Left renal pelvis (tissue), 4 donors: ENCODE data around the gene FRRS1L. TPM values are rescaled to one million over a fixed set of nuclear protein-coding genes. Genes with fewer than 3 reads are reported as not detected.

Source experiments
- DNase-seq, 4 donors: peaks; one replicate each; pipeline ENCODE4 v3.0.0-alpha.2; 2013; ENCODE audit warnings: low read depth in 4 of 4, low spot score in 3 of 4
- polyA plus RNA-seq, 4 donors: library from polyadenylated mRNA; unstranded; fragments of 120-200 nt; gene quantifications; one replicate each; pipeline ENCODE4 v1.2.1, GENCODE V29; 2013; ENCODE audit not compliant: insufficient read length in 4 of 4

FRRS1L gene
- polyA plus RNA-seq, 4 donors, result 2.6 to 12.7 (median 4.0) TPM

DNA sequence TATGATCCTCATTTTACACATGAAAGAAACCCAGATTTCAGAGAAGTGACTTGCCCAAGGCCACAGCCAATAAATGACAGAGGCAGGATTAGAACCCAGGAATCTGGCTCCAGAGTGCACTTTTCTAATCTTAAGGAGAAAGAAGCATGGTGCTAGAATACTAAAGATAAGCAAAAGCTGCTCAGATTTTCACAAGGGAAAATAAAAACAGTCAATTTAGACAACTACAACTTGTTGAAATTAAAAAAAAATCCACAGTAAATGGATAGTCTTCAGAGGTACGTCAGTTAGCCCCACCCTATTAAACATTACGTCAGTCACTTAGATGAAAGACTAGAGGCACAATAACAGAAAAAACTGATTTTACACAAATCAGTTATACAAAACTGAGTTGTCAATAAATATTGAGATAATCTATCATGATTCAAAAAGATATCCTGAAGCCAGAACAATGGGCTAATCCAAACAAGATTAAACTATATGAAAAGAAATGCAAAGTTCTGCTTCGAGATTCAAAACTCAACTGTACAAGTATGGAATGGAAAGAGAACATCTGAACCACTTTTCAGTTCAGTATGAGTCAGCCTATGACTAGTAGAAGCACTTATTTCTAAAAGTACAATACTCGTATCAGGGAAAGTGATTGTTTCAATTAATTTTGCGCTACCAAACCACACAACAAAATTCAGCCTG is 56.6 kb downstream of the FRRS1L start:
- no peak for DNase-seq

DNA sequence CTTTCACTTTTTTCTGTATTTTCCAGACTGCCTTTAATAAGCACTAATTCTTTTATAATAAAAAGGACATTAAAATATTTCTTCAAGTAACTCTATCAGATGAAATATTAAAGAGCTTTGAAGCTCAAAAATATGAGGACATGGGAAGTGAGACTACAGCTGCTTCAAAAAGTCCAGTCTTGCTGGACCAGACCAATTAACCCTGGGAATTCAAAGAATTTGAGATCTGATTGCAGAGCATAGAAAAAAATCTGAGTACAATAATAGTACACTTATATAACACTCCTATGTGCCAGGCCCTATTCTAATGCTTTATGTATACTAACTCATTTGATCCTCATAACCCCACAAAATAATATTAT is 57.1 kb downstream of the FRRS1L start:
- DNase-seq, result no peak

DNA sequence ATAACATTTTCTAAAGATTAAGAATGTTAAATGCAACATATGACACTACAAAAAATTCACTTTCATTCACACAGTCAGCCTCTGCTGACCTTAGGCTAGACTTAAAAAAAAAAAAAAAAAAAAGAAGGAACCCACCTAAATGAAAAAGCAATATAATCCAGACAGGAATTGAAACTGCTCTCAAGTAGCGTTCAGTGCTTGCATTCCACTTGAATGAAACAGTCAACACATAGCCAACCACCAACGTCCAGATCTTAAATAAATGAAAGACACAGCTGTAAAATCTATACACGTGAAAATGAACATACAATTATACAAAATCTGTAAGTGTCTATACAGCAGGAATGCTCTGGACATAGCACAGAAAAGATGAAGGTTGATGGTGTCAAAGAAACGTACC is 58.7 kb downstream of the FRRS1L start:
- DNase-seq, result no peak

DNA sequence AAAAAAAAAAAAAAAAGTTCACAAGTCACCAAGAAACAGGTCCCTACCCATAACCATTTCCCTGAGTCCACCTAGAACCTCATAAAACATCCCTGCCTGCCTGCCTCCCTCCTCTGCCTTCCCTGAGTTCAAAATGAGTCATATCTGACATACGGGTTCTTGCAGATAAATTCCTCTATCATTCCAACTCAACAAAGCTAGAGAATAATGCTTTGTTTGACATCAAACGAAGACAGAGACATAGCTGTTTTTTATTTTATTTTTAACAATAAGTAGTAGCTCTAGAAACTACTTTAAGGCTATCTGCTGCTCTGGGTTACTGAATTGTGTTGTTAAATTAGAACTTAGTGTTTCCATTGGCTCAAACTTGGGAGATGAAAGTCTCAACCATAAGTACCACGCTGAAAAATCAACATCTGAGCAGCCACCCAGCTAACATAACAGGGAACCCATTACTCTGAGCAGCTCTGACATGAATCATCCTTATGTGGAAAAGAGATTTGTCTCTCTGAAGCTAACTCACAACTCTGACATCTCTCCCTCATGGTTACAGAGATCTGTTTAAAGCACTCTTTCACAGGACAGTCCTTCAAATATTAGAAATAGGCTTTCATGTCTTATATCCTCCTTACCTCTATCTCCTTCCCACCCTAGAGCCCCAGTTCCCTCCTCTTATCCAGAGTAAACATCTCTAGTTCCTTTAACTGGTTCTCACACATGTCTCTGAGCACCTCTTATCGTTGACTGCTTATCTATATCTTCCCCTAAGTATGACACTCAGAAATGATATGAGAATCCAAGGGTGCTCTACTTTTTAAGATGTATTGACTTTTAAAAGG is 59.4 kb downstream of the FRRS1L start:
- DNase-seq, result no peak

DNA sequence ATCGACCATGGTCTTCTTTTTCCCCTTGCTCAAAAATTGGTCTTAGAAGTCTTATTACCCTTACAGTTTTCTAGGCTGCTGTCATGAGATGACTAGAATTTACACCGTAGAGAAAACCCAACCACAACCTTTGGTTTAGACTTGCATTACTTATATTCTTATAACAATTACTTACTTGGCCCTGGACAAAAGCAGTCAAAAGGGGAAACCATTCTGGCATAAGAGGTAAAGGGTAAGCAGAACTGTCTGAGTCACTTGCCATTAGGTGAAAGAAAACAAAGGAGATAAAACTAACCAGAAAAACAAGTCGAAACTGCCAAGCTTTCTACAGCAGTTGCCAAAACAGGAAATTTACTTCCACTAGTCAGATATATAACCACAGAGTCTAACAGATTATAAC is 65.2 kb downstream of the FRRS1L start:
- DNase-seq, result no peak

DNA sequence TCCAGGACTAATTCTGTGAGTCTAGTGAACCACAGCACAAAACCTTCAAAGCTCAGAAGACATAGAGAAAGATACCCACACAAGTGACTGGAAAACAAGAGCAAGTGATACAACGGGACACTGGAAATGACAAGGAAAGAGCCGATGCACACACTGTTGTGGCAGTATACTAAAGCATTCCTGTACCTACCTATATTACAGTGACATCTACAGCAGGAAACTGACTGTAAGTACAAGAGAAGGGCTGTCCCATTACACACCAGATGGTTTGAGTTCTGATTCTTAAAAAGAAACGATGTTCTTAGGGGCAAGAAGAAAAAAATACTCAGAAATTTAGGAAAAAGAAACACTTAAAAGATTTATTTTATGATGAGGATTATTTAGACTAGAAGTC is 65.8 kb downstream of the FRRS1L start:
- no peak for DNase-seq

DNA sequence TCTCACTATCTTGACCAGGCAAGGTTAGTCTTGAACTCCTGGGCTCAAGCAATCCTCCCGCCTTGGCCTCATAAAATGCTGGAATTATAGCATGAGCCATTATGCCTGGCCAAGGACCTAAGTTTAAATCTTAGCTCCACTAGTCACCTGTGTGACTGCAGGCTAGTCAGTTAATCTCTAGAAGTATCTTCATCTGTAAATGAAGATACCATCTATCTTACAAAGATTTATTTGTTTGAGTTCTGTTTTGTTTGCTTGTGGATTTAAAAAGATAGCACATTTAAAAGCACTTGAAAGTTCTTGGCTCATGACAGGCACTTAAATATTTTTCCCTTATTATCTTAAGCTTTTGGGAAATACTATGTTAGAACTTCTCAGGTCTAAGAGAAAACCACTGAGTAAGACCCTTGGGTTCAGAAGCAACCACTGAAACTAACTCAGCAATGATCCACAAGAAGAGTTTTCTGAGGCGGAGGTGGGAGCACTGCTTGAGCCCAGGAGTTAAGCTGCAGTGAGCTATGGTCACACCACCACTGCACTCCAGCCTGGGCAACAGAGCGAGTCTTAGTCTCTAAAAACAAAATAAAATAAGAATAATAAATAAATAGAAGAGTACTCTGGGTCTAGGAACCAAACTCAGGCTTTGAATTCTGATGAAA is 66.4 kb downstream of the FRRS1L start:
- no peak for DNase-seq

DNA sequence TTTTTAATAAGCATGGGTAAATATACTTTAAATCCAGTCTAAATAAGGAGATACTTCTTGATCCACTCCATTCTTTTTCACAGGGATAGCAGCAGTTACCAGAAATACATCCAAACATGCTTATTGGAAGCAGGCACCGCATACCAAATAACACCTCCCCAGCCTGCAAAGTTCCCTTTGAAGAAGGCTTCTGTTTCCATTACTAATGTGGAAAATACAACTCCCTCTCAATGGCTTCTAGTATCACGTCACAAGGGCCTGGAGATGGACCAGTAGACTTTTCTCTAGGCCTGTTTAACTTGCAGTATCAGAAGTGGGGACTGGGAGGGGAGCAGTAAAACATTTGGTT is 68.1 kb downstream of the FRRS1L start:
- DNase-seq, result no peak

DNA sequence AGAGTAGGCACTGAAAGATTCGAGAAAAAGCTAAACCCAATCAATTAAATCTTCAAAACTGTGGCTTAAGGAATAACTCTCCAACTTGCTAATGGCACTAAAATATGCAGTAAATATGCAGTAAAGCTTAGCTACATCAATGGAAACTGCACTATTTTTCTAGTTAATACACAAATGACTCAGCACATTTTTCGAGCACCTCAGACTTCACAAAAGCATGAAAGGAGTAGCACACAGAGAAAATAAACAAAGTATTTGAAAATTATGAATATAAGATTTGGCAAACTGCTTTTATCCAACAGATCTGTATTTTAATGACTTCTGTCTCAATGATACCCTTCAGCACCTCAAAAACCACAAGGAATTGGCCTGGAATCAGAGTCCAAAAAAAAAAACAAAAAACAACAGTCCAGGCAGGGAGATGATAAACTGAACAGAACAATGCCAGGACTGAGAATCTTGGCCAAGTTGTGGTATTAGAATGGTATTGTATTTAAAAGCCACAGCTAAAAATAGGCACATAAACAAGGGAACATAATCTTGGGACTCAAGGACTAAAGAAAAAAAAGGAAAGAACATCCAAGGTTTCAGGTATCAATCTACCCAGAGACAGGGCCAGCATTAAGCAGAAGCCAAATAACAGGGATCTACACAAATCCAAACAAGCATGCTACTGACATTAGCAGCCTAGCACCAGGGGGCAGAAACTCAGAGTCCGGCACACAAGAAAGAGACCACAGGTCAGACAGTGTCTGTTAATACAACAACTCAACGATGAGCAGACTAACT is 68.7 kb downstream of the FRRS1L start:
- no peak for DNase-seq

DNA sequence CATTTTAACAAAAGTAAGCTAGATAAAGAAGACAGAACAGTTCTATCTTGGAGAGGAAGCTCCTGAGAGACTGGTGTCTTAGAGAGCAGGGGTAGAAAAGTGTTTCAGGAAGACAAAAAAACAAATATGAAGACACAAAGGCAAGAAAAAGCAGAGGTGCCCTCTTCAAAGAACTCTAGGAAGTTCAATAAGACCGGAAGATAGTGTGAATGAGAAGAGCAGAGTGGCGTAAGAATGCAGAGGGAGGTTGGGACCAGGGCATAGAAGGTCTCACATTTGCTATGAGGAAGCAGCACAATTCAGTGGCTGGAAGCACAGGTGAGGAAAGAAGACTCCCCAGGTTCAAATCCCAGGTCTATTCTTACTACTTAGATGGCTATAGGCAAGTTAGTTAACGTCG is 69.9 kb downstream of the FRRS1L start:
- no peak for DNase-seq

DNA sequence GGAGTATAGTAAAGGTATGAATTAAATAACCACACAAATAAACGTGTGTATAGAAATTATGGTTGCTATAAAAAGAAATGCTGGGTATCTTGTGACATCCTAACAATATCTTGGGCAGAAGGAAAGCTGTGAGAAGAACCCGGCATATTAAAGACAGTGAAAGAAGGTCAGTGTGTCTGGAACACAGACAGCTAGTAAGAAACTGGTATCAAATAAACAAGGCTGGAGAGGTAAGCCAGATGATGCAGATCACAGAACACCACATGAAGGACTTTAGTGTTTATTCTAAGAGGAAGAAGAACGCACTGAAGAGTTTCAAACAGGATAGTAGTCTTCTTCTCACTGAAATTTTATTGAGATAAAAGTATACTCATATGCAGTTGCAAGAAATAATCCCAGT is 71.7 kb downstream of the FRRS1L start:
- DNase-seq, result no peak

DNA sequence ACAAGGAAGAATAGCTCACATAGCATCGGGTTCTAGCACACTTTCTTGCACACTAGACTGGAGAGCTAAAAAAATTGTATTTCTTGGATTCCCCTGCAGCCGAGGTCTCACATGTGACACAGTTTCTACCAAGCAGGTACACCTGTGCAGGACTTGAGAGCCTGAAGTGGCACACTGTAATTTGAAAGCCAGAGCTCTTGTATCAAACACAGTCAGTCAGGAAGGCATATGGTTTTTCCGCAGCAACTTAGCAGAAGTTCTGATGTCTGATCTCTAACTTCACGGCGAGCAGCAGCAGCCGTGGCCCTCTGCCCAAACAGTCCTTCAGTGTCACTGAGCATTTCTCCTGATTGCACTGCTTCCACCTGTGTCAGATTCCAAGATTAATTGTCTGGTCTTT is 72.8 kb downstream of the FRRS1L start:
- no peak for DNase-seq

DNA sequence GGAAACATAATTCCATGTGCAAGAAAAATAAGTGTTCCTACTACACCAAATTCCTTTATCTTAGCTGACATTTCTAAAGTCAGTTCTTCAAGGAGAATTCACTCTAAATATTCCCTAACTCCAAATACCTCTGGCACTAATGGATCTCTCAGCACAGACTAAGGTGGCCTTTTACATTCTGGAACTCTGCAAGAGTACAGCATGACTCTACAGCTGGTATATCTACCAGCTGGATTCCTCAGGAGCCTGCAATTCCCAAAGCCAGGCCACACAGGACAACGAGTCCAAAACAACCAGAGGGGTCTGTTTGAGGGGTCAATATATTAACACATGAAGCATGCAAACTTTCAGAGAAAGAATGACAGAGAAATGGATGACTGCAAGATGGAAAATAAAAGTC is 74.5 kb downstream of the FRRS1L start:
- no peak for DNase-seq

DNA sequence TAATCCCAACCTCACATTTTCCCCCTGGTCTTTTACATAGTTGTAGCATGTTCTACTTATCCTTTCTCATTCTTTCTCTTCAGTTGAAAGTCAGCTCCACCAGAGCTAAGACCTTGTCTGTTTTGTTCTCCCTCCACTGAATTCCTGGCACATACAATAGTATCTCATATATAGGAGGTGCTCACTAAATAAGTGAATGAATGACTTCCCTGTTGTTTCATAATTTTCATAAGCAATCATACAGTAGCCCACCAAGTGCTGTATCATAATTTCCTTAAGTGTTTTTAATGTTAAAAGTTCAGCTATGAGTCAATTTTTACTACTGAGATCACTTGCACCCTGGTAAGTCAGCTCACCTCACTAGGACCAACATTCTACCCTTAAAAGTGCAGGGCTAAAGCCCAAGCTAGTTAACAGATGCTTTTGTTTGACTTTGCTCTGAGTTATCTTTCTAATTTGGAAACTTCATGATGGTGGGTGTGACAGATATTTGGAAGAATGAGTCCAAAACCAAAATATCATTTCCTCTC is 74.9 kb downstream of the FRRS1L start:
- no peak for DNase-seq

DNA sequence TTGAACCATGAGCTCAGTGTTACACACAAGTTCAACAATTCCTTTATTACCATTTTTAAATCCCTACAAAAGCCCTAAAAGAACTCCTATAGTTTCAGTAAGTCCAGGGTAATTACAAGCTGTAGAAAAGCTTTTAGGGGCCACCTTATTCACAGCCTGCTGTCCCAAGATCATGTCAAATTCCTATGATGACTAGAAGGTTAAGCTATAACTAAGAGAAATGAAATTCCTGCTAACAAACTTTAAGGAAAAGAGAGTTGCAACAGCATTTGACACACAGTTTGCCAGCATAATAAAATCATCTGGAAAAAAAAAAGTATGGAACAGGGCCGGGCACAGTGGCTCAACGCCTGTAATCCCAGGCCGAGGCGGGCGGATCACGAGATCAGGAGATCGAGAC is 78.8 kb downstream of the FRRS1L start:
- no peak for DNase-seq

DNA sequence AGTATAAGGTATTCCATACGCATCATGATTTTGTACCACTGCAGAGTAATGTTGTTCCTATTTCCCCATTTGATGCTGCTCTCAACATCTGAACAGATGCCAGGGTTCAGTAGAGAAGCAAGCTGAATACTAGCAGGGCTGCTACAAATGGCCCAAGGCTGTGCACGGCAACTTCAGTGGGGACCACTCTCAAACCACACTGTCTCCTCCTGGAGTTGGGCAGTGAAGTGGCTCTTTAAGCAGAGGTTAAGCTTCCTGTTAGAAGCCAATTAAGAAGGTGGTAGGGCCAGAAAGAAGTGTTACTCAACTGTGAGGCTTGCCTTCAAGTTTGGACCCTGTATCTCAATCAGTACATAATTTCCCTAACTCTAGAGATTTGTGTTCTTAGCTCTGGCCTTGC is 79.3 kb downstream of the FRRS1L start:
- no peak for DNase-seq

DNA sequence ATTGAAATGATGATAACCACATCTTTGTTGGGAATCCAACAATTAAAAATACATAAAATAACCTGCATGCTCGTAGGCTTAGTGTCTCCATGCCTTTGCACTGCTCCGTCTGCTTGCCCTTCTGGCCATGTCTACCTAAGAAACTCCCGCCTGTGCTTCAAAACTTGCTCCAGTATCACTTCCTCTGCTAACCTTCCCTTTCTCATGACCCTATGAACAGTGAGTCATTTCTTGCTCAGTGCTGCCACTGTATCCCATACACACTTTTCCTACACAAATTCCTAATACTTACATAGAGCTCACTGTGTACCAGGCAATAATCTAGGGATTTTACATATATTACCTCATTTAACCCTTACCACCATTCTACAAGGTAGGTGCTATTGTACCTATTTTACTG is 80.8 kb downstream of the FRRS1L start:
- no peak for DNase-seq

DNA sequence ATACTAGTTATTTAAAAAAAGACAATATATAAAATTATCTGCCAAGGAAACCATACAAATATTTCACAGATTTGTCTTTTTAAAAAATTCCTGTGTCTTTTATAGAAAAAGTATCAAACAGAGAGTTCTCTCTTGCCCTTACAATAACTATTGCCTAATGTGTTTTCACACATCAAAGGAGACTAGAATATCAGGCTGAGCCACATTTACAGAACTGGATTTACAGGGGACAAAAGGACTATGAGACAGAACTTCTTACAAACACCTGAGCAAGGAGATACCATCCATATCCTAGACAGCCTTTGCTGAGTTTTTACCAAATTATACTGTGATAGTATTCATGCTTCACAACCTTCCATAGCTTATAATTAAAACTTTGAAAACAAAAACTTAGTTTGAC is 81.5 kb downstream of the FRRS1L start:
- no peak for DNase-seq

DNA sequence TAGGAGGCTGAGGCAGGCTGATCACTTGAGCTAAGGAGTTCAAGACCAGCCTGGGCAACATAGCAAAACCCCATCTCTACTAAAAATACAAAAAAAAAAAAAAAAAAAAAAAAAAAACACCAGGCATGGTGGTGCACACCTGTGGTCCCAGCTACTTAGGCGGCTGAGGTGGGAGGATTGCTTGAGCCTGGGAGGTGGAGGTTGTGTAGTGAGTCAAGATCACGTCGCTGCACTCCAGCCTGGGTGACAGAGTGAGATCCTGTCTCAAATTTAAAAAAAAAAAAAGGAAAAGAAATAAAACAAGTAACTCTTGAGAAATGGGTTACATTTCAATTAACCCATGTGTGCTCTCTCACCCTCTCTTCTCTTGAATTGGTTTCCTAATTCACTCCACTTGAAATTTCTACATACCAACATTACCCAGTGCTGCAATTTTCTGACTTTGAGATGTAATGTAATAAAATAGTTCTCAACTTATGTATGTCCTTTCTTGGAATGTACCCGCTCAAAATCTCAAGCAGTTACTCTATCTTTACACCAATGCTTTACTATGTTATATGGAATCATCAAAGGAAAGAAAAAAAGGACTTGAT is 83.1 kb downstream of the FRRS1L start:
- DNase-seq, result no peak

DNA sequence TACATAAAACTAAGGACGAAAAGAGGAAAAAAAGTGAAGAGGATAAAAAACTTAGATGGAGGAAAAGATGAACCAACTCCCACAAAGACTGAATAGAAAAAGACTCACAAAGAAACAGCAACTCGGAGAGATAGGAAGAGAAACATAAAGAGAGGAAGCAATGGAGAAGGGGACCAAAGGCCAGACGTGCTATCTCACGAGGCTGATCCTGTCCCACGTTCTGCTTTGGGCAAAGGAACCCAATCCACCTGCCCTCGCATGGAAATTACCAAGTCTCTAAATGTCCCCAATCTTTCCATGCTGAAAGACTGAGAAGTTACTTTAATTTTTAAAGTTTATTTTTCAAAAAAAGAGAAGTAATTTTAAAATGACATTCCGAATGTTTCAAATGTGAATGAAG is 83.9 kb downstream of the FRRS1L start:
- DNase-seq, result no peak
